Caco-2 (cell line): ENCODE measurements around the gene GABRA4. TPM values are rescaled to one million over a fixed set of nuclear protein-coding genes. Genes with fewer than 3 reads are reported as not detected.

Source experiments
- BruUV-seq: library from RNA; stranded (reverse); fragments of 400-500 nt; replicated peaks from 2 replicates; lab custom pipeline; 2021; lab: Mats Ljungman, UMichigan
- CTCF ChIA-PET: fragments of 300-600 bp; sonication (Branson Sonifier 250); formaldehyde crosslinking; loops from one replicate; lab custom pipeline; 2022; ENCODE audit warnings: antibody characterized with exemption; lab: Charles Lee
- POLR2A ChIA-PET: fragments of 300-600 bp; sonication (Branson Sonifier 250); formaldehyde crosslinking; loops from one replicate; lab custom pipeline; 2022; ENCODE audit warnings: antibody characterized with exemption; lab: Charles Lee
- DNase-seq, 2 experiments: peaks; one replicate each; pipeline versions ENCODE4 v3.0.0 to v3.0.0-alpha.2; 2020 to 2022
- H3K27me3 ChIP-seq: replicated peaks from 2 replicates; pipeline ENCODE4 v1.6.0; 2011; ENCODE audit warnings: low read length; ENCODE audit not compliant: control insufficient read depth, insufficient read depth
- H3K36me3 ChIP-seq: 2 replicates; pipeline ENCODE4 v1.5.1; 2011; ENCODE audit warnings: low read length; ENCODE audit not compliant: control insufficient read depth, insufficient read depth
- H3K4me1 ChIP-seq: fragments of 250-450 bp; sonication (Bioruptor Pico); 2 replicates; pipeline ENCODE4 v1.5.1; 2020; ENCODE audit warnings: mild to moderate bottlenecking
- H3K4me3 ChIP-seq: 2 replicates; pipeline ENCODE4 v1.5.1; 2011; ENCODE audit warnings: low read depth, mild to moderate bottlenecking, control low read depth, low read length
- H3K9me3 ChIP-seq: fragments of 250-450 bp; sonication (Bioruptor Pico); 2 replicates; pipeline ENCODE4 v1.5.1; 2020; ENCODE audit warnings: mild to moderate bottlenecking, moderate library complexity
- H3K27ac Mint-ChIP-seq: one replicate; pipeline ENCODE4 v1.8.0; 2022; ENCODE audit warnings: mixed read lengths; ENCODE audit not compliant: unreplicated experiment
- H3K27me3 Mint-ChIP-seq: one replicate; pipeline ENCODE4 v1.8.0; 2022; ENCODE audit warnings: mixed read lengths; ENCODE audit not compliant: insufficient read depth, unreplicated experiment
- H3K36me3 Mint-ChIP-seq: one replicate; pipeline ENCODE4 v1.8.0; 2022; ENCODE audit warnings: mild to moderate bottlenecking, mixed read lengths; ENCODE audit not compliant: insufficient read depth, unreplicated experiment
- H3K4me1 Mint-ChIP-seq: one replicate; pipeline ENCODE4 v1.8.0; 2022; ENCODE audit warnings: low read depth, mixed read lengths; ENCODE audit not compliant: unreplicated experiment
- H3K4me3 Mint-ChIP-seq: one replicate; pipeline ENCODE4 v1.8.0; 2022; ENCODE audit warnings: mild to moderate bottlenecking, moderate library complexity, mixed read lengths; ENCODE audit not compliant: unreplicated experiment
- H3K9me3 Mint-ChIP-seq: one replicate; pipeline ENCODE4 v1.8.0; 2022; ENCODE audit warnings: mixed read lengths; ENCODE audit not compliant: unreplicated experiment
- CTCF ChIP-seq, 2 experiments: fragments of 200-600 bp in 1 of 2; IDR thresholded peaks; 1 replicate in 1 of 2; 2 replicates in 1 of 2; pipeline versions ENCODE4 v1.5.1 to v1.8.0; 2011 to 2022; ENCODE audit warnings: antibody characterized with exemption in 1 of 2, control low read depth in 1 of 2, inconsistent platforms in 1 of 2, low read depth in 1 of 2, low read length in 1 of 2, mild to moderate bottlenecking in 1 of 2, moderate library complexity in 1 of 2; ENCODE audit not compliant: insufficient read depth in 1 of 2, severe bottlenecking in 1 of 2, unreplicated experiment in 1 of 2
- intact Hi-C: fragments of 100-400 bp; cut with micrococcal nuclease; formaldehyde crosslinking; loops from one replicate; pipeline ENCODE4 v1.10.0; 2022; ENCODE audit not compliant: unreplicated experiment
- total RNA-seq: library from RNA; stranded (reverse); gene quantifications from 2 replicates; pipeline ENCODE4 v1.2.3, GENCODE V29; 2022

GABRA4 gene
- total RNA-seq, 1 experiment from 2014 or later: 8.1 TPM

- H3K27me3 Mint-ChIP-seq: peaks cover 3% of the 10 kb centered on the region
- no peak overlapping the region for H3K4me3 ChIP-seq
- no peak for TF ChIP-seq CTCF (IDR thresholded peaks at IDR 0.05; ENCODE audit: insufficient read depth in 1 of 2, low read depth in 1 of 2, low read length in 1 of 2, severe bottlenecking in 1 of 2, unreplicated experiment in 1 of 2)
- H3K4me3 Mint-ChIP-seq: no peak overlapping the region
- no TSS peak for BruUV-seq
- H3K4me1 ChIP-seq: no peaks in the 10 kb centered on the region
- intact Hi-C loops: no loop called here
- CTCF ChIA-PET: no interaction called here
- H3K9me3 Mint-ChIP-seq: no peaks in the 10 kb centered on the region
- no peak overlapping the region for H3K27ac Mint-ChIP-seq
- H3K36me3 Mint-ChIP-seq: no peaks in the 10 kb centered on the region
- H3K9me3 ChIP-seq: no peaks in the 10 kb centered on the region
- POLR2A ChIA-PET: no interaction called here
- no peaks in the 10 kb centered on the region for H3K36me3 ChIP-seq
- no peak for DNase-seq
- H3K4me1 Mint-ChIP-seq: no peaks in the 10 kb centered on the region
- no peaks in the 10 kb centered on the region for H3K27me3 ChIP-seq
These were observed 18.4 kb downstream of the GABRA4 start for GRCh38 chr4:46974891-46975543.

- POLR2A ChIA-PET: no interaction called here
- BruUV-seq: no TSS peak
- no peak overlapping the region for H3K4me3 Mint-ChIP-seq
- no peak for DNase-seq
- no peaks in the 10 kb centered on the region for H3K27me3 Mint-ChIP-seq
- no peaks in the 10 kb centered on the region for H3K4me1 ChIP-seq
- no peaks in the 10 kb centered on the region for H3K36me3 Mint-ChIP-seq
- no peak for TF ChIP-seq CTCF (IDR thresholded peaks at IDR 0.05; ENCODE audit: insufficient read depth in 1 of 2, low read depth in 1 of 2, low read length in 1 of 2, severe bottlenecking in 1 of 2, unreplicated experiment in 1 of 2)
- H3K9me3 Mint-ChIP-seq: no peaks in the 10 kb centered on the region
- no peaks in the 10 kb centered on the region for H3K9me3 ChIP-seq
- CTCF ChIA-PET: no interaction called here
- intact Hi-C loops: loop anchor here (5.0 kb wide), 1 partner anchor 943 kb away; the partner anchor contains the start of gene NFXL1
- H3K36me3 ChIP-seq: no peaks in the 10 kb centered on the region
- H3K4me1 Mint-ChIP-seq: no peaks in the 10 kb centered on the region
- H3K27ac Mint-ChIP-seq: no peak overlapping the region
- no peak overlapping the region for H3K4me3 ChIP-seq
- no peaks in the 10 kb centered on the region for H3K27me3 ChIP-seq
These were observed 24.5 kb downstream of the GABRA4 start for GRCh38 chr4:46968847-46969246.

- no peaks in the 10 kb centered on the region for H3K4me1 ChIP-seq
- DNase-seq: no peak
- no peaks in the 10 kb centered on the region for H3K27me3 ChIP-seq
- no peaks in the 10 kb centered on the region for H3K36me3 ChIP-seq
- TF ChIP-seq CTCF (IDR thresholded peaks at IDR 0.05; ENCODE audit: insufficient read depth in 1 of 2, low read depth in 1 of 2, low read length in 1 of 2, severe bottlenecking in 1 of 2, unreplicated experiment in 1 of 2): no peak
- ChIA-PET POLR2A (no interaction called here), CTCF (no interaction called here)
- Mint-ChIP-seq H3K27me3 (no peaks in the 10 kb centered on the region), H3K9me3 (no peaks in the 10 kb centered on the region), H3K27ac (no peak overlapping the region), H3K36me3 (no peaks in the 10 kb centered on the region), H3K4me3 (no peak overlapping the region), H3K4me1 (no peaks in the 10 kb centered on the region)
- intact Hi-C loops: loop anchor here (5.0 kb wide), 1 partner anchor 945 kb away; the partner anchor contains the start of gene NFXL1
- no TSS peak for BruUV-seq
- H3K9me3 ChIP-seq: no peaks in the 10 kb centered on the region
- no peak overlapping the region for H3K4me3 ChIP-seq
These were observed 25.8 kb downstream of the GABRA4 start for GRCh38 chr4:46967631-46968030.
